SK-N-SH treated with all-trans-retinoic acid at 6 μM for 48 hours (cell line): ENCODE measurements around the gene NSUN6.

Experiments used
- ATAC-seq: fragments of 200-7000 bp; cut with Tn5 transposase; 3 replicates; pipeline ENCODE4 v1.9.1; 2020; ENCODE audit warnings: mild to moderate bottlenecking, moderate library complexity
- ARNTL ChIP-seq: fragments of 450-650 bp; formaldehyde crosslinking; IDR thresholded peaks from 2 replicates; pipeline ENCODE4 v1.5.0; 2020; ENCODE audit warnings: low read depth, mild to moderate bottlenecking, moderate library complexity, borderline replicate concordance
- BACH2 ChIP-seq: fragments of 250-450 bp; sonication (Bioruptor Pico); IDR thresholded peaks from 2 replicates; pipeline ENCODE4 v1.9.0; 2021; ENCODE audit warnings: mild to moderate bottlenecking, borderline replicate concordance
- CSDC2 ChIP-seq: fragments of 250-450 bp; sonication (Bioruptor Pico); IDR thresholded peaks from 2 replicates; pipeline ENCODE4 v1.5.0; 2020; ENCODE audit warnings: mild to moderate bottlenecking, moderate library complexity
- ESRRG ChIP-seq: fragments of 250-450 bp; sonication (Bioruptor Pico); IDR thresholded peaks from 2 replicates; pipeline ENCODE4 v1.6.1; 2021; ENCODE audit warnings: mild to moderate bottlenecking
- GLIS3 ChIP-seq: fragments of 250-450 bp; sonication (Bioruptor Pico); IDR thresholded peaks from 2 replicates; pipeline ENCODE4 v1.5.0; 2020; ENCODE audit warnings: mild to moderate bottlenecking, moderate library complexity
- ISL1 ChIP-seq: fragments of 250-450 bp; sonication (Bioruptor Pico); IDR thresholded peaks from 2 replicates; pipeline ENCODE4 v2.1.2; 2022; ENCODE audit warnings: mild to moderate bottlenecking, moderate library complexity
- OSR1 ChIP-seq: fragments of 250-450 bp; sonication (Bioruptor Pico); IDR thresholded peaks from 2 replicates; pipeline ENCODE4 v1.8.0; 2022; ENCODE audit warnings: moderate library complexity, mild to moderate bottlenecking, inconsistent platforms
- PPARA ChIP-seq: fragments of 250-450 bp; sonication (Bioruptor Pico); IDR thresholded peaks from 2 replicates; pipeline ENCODE4 v1.5.0; 2020; ENCODE audit warnings: mild to moderate bottlenecking, borderline replicate concordance
- RARB ChIP-seq: fragments of 250-450 bp; sonication (Bioruptor Pico); IDR thresholded peaks from 2 replicates; pipeline ENCODE4 v1.8.0; 2021; ENCODE audit warnings: mild to moderate bottlenecking, moderate library complexity
- SNAI2 ChIP-seq: fragments of 250-450 bp; sonication (Bioruptor Pico); IDR thresholded peaks from 2 replicates; pipeline ENCODE4 v1.5.0; 2020; ENCODE audit warnings: mild to moderate bottlenecking, moderate library complexity
- TCF4 ChIP-seq: fragments of 250-450 bp; sonication (Bioruptor Pico); IDR thresholded peaks from 2 replicates; pipeline ENCODE4 v1.8.0; 2021; ENCODE audit warnings: mild to moderate bottlenecking, moderate library complexity, borderline replicate concordance
- TOX ChIP-seq: fragments of 250-450 bp; sonication (Bioruptor Pico); IDR thresholded peaks from 2 replicates; pipeline ENCODE4 v1.8.0; 2021; ENCODE audit warnings: mild to moderate bottlenecking, moderate library complexity, borderline replicate concordance
- ZFP3 ChIP-seq: fragments of 250-450 bp; sonication (Bioruptor Pico); IDR thresholded peaks from 2 replicates; pipeline ENCODE4 v1.5.0; 2020; ENCODE audit warnings: mild to moderate bottlenecking, moderate library complexity
- ZFP30 ChIP-seq: fragments of 450-650 bp; formaldehyde crosslinking; IDR thresholded peaks from 2 replicates; pipeline ENCODE4 v1.5.0; 2022; ENCODE audit warnings: mild to moderate bottlenecking, moderate library complexity
- ZNF565 ChIP-seq: fragments of 450-650 bp; formaldehyde crosslinking; conservative IDR thresholded peaks from 2 replicates; pipeline ENCODE4 v1.5.0; 2020; ENCODE audit warnings: low read depth, mild to moderate bottlenecking, moderate library complexity
- ZNF8 ChIP-seq: fragments of 450-650 bp; formaldehyde crosslinking; IDR thresholded peaks from 2 replicates; pipeline ENCODE4 v1.5.0; 2020; ENCODE audit warnings: mild to moderate bottlenecking, moderate library complexity
- TF ChIP-seq, protein P1 (sequence below): fragments of 250-450 bp; sonication (Bioruptor Pico); IDR thresholded peaks from 2 replicates; pipeline ENCODE4 v1.8.0; 2020; ENCODE audit warnings: mild to moderate bottlenecking, moderate library complexity, borderline replicate concordance
- TF ChIP-seq, protein P2 (sequence below): fragments of 250-450 bp; sonication (Bioruptor Pico); IDR thresholded peaks from 2 replicates; pipeline ENCODE4 v1.5.1; 2021; ENCODE audit warnings: mild to moderate bottlenecking, moderate library complexity
- TF ChIP-seq, protein P3 (sequence below): fragments of 250-450 bp; sonication (Bioruptor Pico); IDR thresholded peaks from 2 replicates; pipeline ENCODE4 v1.5.0; 2020; ENCODE audit warnings: mild to moderate bottlenecking, moderate library complexity
- TF ChIP-seq, protein P4 (sequence below): fragments of 250-450 bp; sonication (Bioruptor Pico); IDR thresholded peaks from 2 replicates; pipeline ENCODE4 v1.8.0; 2021; ENCODE audit warnings: low read depth, mild to moderate bottlenecking, moderate library complexity, borderline replicate concordance
- TF ChIP-seq, protein P5 (sequence below): fragments of 250-450 bp; sonication (Bioruptor Pico); IDR thresholded peaks from 2 replicates; pipeline ENCODE4 v1.5.1; 2020; ENCODE audit warnings: low read depth, mild to moderate bottlenecking, moderate library complexity

The NSUN6 gene

DNA sequence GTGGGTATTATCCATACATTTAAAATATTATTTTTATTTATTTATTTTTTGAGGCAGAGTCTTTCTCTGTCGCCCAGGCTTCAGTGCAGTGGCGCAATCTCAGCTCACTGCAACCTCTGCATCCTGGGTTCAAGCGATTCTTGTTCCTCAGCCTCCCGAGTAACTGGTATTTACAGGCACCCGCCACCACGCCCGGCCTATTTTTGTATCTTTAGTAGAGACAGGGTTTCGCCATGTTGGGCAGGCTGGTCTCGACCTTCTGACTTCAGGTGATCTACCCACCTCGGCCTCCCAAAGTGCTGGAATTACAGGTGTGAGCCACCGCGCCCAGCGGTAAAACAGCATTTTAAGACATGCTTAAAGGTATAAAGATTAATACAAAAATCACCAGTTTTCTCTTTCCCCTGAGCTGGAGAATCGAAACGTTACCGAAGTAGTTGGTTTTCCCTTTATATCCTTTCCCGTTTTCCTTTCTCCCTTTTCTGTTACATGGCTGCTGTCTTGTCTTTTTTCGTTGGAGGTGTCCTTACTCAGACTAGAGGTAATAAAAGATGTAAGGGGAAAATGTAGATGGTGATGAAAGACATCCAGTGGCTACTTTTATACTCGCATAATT is 9.5 kb upstream of the NSUN6 start:
- no peak for ATAC-seq
- TF ChIP-seq, protein P1, sequence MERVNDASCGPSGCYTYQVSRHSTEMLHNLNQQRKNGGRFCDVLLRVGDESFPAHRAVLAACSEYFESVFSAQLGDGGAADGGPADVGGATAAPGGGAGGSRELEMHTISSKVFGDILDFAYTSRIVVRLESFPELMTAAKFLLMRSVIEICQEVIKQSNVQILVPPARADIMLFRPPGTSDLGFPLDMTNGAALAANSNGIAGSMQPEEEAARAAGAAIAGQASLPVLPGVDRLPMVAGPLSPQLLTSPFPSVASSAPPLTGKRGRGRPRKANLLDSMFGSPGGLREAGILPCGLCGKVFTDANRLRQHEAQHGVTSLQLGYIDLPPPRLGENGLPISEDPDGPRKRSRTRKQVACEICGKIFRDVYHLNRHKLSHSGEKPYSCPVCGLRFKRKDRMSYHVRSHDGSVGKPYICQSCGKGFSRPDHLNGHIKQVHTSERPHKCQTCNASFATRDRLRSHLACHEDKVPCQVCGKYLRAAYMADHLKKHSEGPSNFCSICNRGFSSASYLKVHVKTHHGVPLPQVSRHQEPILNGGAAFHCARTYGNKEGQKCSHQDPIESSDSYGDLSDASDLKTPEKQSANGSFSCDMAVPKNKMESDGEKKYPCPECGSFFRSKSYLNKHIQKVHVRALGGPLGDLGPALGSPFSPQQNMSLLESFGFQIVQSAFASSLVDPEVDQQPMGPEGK (CRISPR knock-in tag), result no peak
- no peak for TF ChIP-seq TCF4
- TF ChIP-seq, protein P2, sequence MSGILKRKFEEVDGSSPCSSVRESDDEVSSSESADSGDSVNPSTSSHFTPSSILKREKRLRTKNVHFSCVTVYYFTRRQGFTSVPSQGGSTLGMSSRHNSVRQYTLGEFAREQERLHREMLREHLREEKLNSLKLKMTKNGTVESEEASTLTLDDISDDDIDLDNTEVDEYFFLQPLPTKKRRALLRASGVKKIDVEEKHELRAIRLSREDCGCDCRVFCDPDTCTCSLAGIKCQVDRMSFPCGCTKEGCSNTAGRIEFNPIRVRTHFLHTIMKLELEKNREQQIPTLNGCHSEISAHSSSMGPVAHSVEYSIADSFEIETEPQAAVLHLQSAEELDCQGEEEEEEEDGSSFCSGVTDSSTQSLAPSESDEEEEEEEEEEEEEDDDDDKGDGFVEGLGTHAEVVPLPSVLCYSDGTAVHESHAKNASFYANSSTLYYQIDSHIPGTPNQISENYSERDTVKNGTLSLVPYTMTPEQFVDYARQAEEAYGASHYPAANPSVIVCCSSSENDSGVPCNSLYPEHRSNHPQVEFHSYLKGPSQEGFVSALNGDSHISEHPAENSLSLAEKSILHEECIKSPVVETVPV (CRISPR knock-in tag), result no peak
- no peak for TF ChIP-seq CSDC2 (CRISPR knock-in tag)
- TF ChIP-seq ESRRG (CRISPR knock-in tag), result no peak
- TF ChIP-seq ZNF565 (CRISPR knock-in tag), result no peak
- TF ChIP-seq ISL1, result no peak
- TF ChIP-seq, protein P3, sequence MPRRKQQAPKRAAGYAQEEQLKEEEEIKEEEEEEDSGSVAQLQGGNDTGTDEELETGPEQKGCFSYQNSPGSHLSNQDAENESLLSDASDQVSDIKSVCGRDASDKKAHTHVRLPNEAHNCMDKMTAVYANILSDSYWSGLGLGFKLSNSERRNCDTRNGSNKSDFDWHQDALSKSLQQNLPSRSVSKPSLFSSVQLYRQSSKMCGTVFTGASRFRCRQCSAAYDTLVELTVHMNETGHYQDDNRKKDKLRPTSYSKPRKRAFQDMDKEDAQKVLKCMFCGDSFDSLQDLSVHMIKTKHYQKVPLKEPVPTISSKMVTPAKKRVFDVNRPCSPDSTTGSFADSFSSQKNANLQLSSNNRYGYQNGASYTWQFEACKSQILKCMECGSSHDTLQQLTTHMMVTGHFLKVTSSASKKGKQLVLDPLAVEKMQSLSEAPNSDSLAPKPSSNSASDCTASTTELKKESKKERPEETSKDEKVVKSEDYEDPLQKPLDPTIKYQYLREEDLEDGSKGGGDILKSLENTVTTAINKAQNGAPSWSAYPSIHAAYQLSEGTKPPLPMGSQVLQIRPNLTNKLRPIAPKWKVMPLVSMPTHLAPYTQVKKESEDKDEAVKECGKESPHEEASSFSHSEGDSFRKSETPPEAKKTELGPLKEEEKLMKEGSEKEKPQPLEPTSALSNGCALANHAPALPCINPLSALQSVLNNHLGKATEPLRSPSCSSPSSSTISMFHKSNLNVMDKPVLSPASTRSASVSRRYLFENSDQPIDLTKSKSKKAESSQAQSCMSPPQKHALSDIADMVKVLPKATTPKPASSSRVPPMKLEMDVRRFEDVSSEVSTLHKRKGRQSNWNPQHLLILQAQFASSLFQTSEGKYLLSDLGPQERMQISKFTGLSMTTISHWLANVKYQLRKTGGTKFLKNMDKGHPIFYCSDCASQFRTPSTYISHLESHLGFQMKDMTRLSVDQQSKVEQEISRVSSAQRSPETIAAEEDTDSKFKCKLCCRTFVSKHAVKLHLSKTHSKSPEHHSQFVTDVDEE (CRISPR knock-in tag), result no peak
- TF ChIP-seq ZNF8, result no peak
- no peak for TF ChIP-seq PPARA
- no peak for TF ChIP-seq ZFP3 (CRISPR knock-in tag)
- no peak for TF ChIP-seq TOX (CRISPR knock-in tag)
- TF ChIP-seq, protein P4, sequence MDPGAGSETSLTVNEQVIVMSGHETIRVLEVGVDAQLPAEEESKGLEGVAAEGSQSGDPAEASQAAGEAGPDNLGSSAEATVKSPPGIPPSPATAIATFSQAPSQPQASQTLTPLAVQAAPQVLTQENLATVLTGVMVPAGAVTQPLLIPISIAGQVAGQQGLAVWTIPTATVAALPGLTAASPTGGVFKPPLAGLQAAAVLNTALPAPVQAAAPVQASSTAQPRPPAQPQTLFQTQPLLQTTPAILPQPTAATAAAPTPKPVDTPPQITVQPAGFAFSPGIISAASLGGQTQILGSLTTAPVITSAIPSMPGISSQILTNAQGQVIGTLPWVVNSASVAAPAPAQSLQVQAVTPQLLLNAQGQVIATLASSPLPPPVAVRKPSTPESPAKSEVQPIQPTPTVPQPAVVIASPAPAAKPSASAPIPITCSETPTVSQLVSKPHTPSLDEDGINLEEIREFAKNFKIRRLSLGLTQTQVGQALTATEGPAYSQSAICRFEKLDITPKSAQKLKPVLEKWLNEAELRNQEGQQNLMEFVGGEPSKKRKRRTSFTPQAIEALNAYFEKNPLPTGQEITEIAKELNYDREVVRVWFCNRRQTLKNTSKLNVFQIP (CRISPR knock-in tag), result no peak
- TF ChIP-seq, protein P5, sequence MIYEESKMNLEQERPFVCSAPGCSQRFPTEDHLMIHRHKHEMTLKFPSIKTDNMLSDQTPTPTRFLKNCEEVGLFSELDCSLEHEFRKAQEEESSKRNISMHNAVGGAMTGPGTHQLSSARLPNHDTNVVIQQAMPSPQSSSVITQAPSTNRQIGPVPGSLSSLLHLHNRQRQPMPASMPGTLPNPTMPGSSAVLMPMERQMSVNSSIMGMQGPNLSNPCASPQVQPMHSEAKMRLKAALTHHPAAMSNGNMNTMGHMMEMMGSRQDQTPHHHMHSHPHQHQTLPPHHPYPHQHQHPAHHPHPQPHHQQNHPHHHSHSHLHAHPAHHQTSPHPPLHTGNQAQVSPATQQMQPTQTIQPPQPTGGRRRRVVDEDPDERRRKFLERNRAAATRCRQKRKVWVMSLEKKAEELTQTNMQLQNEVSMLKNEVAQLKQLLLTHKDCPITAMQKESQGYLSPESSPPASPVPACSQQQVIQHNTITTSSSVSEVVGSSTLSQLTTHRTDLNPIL (CRISPR knock-in tag), result no peak

DNA sequence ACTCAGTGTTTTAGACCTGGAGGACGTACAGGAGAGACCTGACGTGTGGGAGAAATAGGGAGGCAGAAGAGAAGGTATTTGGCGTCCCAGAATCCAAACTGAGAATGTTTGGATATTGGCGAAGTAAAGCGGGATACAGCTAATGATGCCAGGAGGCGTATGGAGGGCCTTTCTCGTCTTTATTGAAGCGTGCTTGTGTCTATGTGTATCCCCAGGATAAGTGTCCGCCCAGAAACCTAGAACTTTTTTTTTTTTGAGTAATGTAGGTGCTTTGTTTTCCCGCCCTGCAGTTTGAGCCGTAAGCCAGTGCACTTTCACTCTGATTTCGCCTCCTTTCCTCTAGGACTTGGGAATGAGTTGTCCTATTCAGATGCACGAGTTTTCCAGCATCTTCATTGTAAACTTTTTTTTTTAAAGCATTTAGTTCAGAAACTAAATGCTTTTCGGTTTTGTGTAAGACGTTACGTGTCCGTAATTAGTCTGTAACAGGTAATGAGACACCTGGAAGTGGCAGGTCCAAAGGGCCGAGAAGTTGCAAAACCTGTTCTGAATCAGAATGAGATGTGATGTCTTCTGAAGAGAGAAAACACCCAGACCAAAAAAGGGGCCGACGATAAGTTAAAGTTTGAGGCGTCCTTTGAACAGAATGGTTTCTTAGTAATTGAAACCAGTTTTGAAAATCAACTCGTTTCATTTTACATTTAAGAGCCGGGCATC is 8.6 kb upstream of the NSUN6 start:
- TF ChIP-seq PPARA, result no peak
- no peak for TF ChIP-seq ZNF8
- TF ChIP-seq ZFP3 (CRISPR knock-in tag), result no peak
- TF ChIP-seq GLIS3, result no peak
- no peak for TF ChIP-seq RARB
- TF ChIP-seq ZNF565 (CRISPR knock-in tag), result no peak
- TF ChIP-seq TOX (CRISPR knock-in tag), result no peak
- no peak for TF ChIP-seq TCF4
- TF ChIP-seq, protein P1 (CRISPR knock-in tag), result no peak
- TF ChIP-seq BACH2 (CRISPR knock-in tag), result no peak
- no peak for TF ChIP-seq ZFP30
- TF ChIP-seq ARNTL (CRISPR knock-in tag), result no peak
- TF ChIP-seq, protein P3 (CRISPR knock-in tag), result no peak
- TF ChIP-seq SNAI2 (CRISPR knock-in tag), result no peak
- no peak for TF ChIP-seq OSR1 (CRISPR knock-in tag)
- TF ChIP-seq, protein P2 (CRISPR knock-in tag), result no peak
- peak; percentile 26 for ATAC-seq
